Epithelial cell of esophagus (primary cell): ENCODE data around the gene AIMP2.

ENCODE experiments used
- DNase-seq: peaks from one replicate; pipeline ENCODE4 v3.0.0; 2010; ENCODE audit warnings: low read depth
- H3K4me3 ChIP-seq: 2 replicates; pipeline ENCODE4 v1.5.1; 2011; ENCODE audit warnings: mild to moderate bottlenecking, low read length, control low read depth
- CTCF ChIP-seq: IDR thresholded peaks from 2 replicates; pipeline ENCODE4 v1.5.1; 2011; ENCODE audit warnings: low read depth, mild to moderate bottlenecking, low read length, control low read depth, inconsistent platforms; ENCODE audit not compliant: insufficient read depth; ENCODE audit errors: missing control alignments

AIMP2 gene

GRCh38 chr7:6023974-6024435 lies 14.9 kb downstream of the AIMP2 start:
- no peak for DNase-seq
- H3K4me3 ChIP-seq, result no peak overlapping the region
- no peak for TF ChIP-seq CTCF

- DNase-seq, result peak; percentile 46
- H3K4me3 ChIP-seq, result no peak overlapping the region
Observed at GRCh38 chr7:6026011-6026819, 17.1 kb downstream of the AIMP2 start.

GRCh38 chr7:6026820-6027311 lies 17.8 kb downstream of the AIMP2 start:
- H3K4me3 ChIP-seq, result no peak overlapping the region
- no peak for TF ChIP-seq CTCF
- no peak for DNase-seq

More at GRCh38 chr7:6026011-6026819, 17.1 kb downstream of the AIMP2 start:
- peak; percentile 28 for TF ChIP-seq CTCF

- no peak for TF ChIP-seq CTCF
- no peak overlapping the region for H3K4me3 ChIP-seq
- no peak for DNase-seq
Observed at GRCh38 chr7:6027806-6028365, 18.8 kb downstream of the AIMP2 start.

- H3K4me3 ChIP-seq, result no peak overlapping the region
- DNase-seq, result no peak
- TF ChIP-seq CTCF, result no peak
Observed at GRCh38 chr7:6028563-6028962, 19.5 kb downstream of the AIMP2 start.

GRCh38 chr7:6030988-6031387 lies 21.9 kb downstream of the AIMP2 start, which contains the start of gene ANKRD61:
TSS of gene ANKRD61 (plus strand) at chr7:6031376. CDS start at chr7:6031376, 0 bp downstream.
- H3K4me3 ChIP-seq, result no peak within 1 kb of the TSS
- no peak for DNase-seq
- no peak for TF ChIP-seq CTCF
